Measurements from ENCODE around the gene NMT1.
A peak's percentile ranks its signal among the peaks of the same experiment; 100 is the strongest.
"Not testable (repeated sequence)": the region's sequence is repeated elsewhere in the genome, so short reads cannot be mapped to it uniquely, and the experiment has no call there.

The NMT1 gene

DNA sequence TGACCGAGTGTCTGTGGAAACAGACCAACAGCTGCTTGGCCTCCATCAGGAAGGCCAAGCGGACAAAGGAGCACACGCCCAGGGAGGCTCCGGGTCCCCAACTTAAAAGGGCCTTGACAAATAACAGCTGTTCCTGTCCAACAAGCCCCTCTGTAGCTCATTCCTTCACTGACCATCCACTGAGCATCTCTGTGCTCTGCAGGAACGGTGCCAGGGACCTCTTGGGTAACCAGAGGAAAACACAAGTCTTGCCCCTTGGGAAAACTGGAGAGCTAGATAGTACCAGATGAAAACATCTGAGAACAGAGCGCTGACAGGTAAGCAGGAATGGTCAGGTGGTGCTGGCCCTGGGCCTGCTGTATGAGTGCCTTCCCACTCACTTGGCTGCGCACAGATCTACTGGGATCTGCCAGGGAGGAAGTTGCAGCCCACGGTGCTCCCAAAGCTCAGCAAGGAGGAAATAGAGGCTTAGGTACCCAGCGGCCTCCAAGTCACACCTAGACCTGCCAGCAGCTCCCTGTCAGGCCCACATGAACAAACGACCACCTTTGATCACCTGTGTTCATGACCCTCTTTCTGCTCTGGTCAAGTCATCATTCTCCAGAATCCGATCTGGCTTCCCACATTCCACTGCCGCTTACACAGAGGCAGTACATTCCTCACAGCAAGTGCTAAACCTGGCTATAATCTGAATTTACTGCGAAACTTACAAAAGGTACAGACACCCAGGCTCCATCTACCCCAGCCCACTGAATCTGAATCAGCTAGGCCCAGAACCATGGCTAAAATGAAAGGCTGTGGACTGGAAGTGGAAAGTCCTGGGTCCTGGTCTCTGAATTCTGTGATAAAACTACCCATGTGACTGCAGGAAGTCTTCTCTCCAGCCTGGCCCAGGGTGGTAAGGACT, 22.1 kb upstream of the NMT1 start:
- DNase-seq = no peak

DNA sequence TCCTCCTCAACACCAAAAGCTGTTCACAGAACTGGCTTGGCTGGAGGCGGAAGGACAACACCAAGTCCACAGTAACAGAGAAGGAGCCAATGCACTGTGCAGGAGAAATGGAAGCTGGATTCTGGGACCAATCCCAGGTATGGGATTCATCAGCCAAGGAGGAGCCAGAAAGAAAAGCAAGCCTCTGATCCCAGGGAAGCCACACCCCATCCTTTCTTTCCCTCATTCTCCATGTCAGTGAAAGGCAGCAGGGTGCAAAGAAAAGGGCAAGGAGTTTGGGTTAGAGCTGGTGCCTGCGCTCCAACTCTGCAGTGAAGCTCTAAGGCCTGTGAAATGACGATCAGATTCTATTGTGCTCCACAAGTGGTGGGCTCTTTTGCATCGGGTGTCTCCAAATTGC, 20.7 kb upstream of the NMT1 start:
- DNase-seq = no peak

DNA sequence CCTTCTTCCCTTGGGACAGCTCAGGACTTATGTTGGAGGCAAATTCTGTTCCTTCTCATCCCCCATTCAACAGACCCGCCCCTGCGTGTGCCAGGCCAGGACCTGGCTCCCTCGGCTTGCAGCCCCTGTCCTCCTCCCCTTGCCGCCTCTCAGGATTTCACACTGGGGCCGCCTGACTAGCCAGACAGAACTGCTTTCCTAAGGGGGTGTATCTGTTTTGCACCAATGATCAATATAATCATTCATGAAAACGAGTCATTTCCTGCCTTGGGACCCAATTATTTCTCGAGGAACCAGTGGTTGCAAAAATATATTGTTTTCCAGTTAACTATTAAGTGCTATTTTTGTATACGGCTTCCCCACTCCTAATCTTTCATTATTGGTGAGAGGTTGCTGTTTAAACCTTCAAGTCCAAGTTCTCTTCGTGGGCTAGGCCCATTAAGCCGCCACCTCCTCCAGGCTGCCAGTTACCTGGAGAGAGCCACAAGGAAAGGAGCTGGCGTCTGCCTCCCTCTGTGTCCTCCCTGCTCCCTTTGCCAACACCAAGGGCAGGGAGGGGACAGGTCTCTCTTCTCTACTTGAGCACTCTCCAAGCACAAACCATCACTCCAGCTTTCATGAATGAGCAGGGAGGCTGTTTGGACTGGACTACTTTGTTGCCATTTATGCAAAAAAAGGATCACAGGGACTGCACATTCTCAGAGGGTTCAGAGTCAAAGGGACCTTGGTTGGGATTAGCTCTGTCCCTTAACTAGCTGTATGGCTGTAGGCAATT, 18.6 kb upstream of the NMT1 start:
- DNase-seq = no peak

- no peak for DNase-seq
These were observed 17.1 kb upstream of the NMT1 start for GRCh38 chr17:45043813-45044540.

- DNase-seq = no peak
These were observed 14.5 kb upstream of the NMT1 start for GRCh38 chr17:45046537-45047125.

- DNase-seq = no peak
These were observed 12.1 kb upstream of the NMT1 start for GRCh38 chr17:45048795-45049563.

DNA sequence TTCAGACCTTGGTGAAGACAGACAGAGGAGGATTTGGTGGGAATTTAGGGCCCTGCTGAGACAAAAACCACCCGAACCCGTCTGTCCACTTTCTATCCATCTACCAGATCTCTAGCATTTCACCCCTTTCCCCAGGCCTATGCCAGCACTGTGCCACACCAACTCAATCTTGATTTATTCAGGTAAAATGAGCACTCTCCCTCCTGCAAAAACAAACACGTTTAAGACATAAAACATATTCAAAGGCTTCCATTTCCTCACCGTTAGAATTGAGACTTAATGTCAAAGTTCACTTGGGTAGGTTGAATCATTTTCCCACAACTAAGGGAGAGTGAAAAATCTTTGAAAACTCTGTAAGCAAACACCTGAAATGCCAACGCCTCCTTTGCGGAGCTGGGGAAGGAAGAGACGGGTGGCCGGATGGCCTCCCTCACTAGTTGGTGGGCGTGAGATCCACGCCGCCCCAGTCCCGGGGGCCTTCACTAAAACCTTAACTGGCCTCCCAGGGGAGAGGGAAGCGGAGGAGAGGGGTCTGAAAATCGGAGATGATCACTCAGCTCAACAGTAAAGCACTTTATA, 10.5 kb upstream of the NMT1 start:
- peak; percentile 13 for DNase-seq

DNA sequence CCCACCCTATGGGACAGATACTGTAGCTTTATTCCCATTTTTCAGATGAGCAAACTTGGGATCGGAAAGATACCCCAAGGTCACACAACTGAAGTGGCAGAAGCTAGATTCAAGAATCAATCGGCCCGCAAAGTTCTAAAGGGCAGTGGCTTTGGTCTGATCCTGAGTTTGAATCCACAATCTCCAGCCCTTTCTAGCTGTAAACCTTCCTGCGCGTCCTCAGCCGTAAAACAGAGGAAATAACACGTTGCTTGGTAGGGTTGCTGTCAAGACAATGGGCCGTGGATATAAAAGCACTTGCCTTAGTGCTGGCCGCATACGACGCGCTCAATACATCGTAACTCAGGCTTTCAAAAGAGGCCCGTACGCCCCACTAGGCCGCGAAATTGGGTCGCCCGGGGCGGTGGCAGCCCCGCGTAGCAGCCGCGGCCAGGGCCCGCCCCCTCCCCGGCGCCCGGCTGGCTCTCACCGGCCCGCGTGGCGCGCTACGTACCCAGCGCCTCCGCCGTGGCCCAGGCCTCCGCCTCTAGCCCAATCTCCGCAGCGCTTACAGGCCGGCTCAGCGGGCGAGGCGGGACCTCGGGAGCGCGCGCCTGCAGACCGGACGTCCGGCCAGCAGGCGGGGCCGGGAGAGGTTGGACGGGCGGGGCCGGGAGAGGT, 9.9 kb upstream of the NMT1 start, which contains the start of gene DCAKD:
Gene DCAKD, minus strand, starts transcription at position 573 of the 660 bp plus-strand sequence. CDS start 16,747 bp downstream, outside the sequence.
- DNase-seq = peak; percentile 98

DNA sequence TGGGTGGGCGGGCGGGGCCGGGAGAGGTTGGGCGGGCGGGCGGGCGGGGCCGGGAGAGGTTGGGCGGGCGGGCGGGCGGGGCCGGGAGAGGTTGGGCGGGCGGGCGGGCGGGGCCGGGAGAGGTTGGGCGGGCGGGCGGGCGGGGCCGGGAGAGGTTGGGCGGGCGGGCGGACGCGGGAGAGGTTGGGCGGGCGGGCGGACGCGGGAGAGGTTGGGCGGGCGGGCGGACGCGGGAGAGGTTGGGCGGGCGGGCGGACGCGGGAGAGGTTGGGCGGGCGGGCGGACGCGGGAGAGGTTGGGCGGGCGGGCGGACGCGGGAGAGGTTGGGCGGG, 9.4 kb upstream of the NMT1 start:
- DNase-seq = not testable (repeated sequence)

DNA sequence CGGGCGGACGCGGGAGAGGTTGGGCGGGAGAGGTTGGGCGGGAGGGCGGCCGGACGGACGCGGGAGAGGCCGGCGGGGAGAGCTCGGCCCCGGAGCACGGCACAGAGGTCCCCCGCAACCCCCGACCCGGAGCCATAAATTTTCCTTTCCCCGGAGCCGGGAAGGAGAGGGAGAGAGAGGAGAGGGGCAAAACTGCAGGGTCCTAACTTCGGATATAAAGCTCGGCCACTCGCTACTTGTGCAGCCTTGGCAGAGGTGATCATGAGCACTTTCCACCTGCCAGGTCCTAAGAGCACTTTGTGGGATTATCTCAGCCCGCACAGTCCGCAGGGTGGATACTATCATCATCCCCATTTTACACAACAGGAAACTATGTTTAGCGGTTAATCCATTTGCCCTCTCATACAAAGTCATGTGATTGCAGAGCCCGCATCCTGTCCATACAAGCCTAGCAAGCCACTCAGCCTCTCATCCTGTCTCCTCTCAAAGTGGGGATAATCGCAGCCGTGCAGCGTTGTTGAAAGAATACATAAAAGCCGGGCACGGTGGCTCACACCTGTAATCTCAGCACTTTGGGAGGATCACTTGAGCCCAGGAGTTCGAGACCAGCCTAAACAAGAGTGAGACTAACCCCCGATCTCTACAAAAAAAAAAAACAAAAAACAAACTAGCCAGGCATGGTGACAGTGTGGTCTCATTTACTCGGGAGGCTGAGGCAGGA, 8.9 kb upstream of the NMT1 start:
- DNase-seq = peak; percentile 38

- no peak for DNase-seq
These were observed 728 bp upstream of the NMT1 start for GRCh38 chr17:45060382-45060796.

DNA sequence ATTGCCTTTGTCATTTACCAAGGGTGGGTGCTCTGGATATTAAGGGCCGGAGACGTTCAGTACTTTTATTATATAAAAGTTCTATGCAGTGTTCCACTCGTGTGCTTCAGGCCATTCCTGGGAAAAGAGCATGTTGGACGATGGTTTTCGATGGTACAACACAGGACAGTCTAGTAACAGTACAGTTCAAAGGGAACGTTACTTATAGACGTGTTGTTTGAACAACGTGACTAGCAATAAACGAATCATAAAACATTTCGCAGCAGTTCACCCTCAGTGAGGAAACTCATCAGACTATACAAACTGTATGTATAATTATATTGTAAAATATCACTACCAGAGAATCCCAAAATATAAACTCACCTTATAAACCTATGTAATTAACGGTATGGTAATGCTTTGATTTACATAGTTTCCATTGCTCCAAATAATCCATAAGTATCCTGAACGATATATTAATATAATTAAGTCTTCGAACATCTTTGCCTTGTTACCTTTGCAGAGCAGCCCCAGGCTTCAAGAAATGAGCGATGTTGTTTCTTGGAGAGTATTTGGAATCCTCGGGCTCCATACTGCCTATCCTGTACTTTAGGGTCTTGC, 589 bp downstream of the NMT1 start:
- DNase-seq = no peak

DNA sequence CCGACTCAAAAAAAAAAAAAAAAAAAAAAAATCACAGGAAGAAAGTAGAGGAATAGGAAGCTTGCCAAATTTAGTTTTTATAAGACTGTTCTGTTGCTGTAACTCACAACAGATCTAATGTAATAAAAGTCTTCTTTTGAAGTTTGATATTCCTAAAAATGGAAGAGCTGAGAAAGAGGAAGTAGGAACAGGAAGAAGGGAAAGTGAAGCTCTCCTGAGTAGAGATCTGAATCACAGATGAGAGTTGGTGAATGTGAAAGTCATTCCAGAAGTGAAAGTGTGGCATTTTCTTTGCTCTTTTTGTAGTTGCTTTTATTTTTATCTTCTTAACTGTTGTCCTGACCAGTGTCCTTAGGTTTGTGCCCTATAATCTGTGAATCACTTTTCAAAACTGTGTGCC, 2.1 kb downstream of the NMT1 start:
- peak; percentile 80 for DNase-seq

- DNase-seq = no peak
These were observed 6.5 kb downstream of the NMT1 start for GRCh38 chr17:45067637-45068036.

DNA sequence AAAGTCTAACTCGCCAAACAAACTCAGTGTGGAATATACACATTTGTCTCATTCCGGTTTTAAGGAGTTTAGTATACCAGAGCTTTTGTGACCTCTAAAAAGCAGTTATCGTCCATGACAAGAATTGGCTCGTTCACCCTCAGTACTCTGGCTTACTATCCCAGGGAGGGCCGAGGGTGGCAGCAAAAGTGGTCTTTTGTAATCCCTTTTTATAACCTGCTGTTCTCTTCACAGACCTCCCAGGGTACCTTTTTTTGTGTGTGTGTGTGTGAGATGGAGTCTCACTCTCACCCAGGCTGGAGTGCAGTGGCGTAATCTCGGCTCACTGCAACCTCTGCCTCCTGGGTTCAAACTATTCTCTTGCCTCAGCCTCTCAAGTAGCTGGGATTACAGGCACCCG, 8.9 kb downstream of the NMT1 start:
- no peak for DNase-seq

GRCh38 chr17:45070809-45071208, 9.7 kb downstream of the NMT1 start:
- DNase-seq = peak; percentile 10

DNA sequence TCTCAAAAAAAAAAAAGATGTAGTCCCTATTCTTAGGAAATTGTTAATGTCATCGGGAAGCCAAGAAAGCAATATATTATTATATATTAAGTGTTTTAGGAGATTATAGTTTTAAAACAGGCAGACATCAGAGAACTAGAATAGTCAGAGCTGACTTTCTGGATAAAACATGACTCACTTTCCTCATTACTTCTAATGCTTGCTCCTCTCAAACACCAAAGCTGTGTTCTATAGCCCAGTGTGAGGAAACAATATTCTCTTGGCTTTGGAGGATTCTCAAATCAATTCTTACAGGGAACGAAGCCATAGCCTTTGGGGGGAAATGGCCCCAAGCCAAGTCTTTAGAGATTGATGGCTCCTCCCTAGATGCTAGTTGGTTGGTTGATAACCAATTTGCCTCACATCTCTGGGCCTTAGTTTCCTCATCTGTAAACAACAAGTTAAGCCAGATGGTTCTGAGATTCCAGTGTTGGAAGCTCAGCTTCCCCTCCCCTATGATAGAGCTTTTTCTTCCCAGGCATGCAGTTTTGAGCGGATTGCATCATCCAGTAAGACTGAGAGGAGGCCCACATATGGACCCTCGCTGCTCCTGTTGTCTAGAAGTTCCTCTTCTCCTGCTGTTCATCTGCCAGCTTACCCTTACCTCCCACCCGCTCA, 12.4 kb downstream of the NMT1 start:
- DNase-seq = no peak

DNA sequence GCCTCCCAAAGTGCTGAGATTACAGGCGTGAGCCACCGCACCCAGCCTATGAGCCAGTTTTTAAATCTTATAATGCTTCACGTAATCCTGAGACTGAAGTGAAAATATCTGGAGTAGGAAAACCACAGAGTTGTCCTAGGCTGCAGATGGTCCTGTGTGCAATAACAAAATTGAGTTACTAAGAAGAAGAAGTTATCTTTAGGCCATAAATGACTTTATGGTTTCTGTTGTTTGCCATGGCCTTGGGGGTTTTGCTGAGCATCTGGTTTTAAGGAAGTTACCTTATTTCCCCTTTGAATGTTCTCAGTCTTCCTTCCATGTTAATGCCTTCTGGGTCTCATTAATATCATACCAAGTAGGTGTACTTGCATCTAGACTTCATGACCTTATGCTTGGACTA, 16.5 kb downstream of the NMT1 start:
- DNase-seq = peak; percentile 64

DNA sequence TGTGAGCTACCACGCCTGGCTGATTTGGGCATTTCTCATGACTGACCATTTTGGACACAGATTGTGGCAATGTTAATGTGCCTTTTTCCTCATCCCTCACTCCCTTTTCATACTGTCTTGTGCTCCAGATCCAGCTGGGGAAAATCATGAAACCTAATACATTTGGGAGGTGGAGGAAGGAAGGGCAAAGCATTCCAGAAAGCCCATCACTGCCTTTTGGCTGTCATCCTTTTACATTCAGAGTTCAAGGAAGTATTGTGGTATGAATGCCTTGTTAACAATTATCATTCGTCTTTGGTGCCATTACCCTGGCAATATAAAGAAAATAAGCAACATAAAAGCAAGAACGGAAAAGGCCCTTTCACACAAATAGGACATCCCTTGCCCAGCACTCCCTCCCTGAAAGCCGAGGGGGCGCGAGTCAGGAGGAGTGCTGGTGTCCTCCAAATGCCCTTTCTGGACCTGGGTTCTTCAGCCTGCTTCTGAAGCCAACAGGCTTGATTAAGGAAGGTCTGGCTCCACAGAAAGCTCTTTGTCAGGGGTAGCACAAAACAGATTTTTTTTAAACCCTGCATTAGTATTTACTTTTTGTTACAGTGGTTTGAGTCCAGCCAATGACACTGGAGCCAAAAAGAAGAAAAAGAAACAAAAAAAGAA, 20.1 kb downstream of the NMT1 start:
- no peak for DNase-seq

All from suppressor macrophage treated with lipopolysaccharide for 4 hours (primary cell).